ENCODE results near the gene DCXR. TPM values are rescaled to one million over a fixed set of nuclear protein-coding genes. Genes with fewer than 3 reads are reported as not detected.

The DCXR gene
- total and polyA plus RNA-seq, 10 of the 15 experiments (the other 5 are each of a cell fraction or from before 2014, with no cell fraction given): 12.3 to 139 (median 88.9) TPM

- peak; percentile 95 for TF ChIP-seq IRF3 (IDR thresholded peaks at IDR 0.05)
- TF ChIP-seq, protein P1, sequence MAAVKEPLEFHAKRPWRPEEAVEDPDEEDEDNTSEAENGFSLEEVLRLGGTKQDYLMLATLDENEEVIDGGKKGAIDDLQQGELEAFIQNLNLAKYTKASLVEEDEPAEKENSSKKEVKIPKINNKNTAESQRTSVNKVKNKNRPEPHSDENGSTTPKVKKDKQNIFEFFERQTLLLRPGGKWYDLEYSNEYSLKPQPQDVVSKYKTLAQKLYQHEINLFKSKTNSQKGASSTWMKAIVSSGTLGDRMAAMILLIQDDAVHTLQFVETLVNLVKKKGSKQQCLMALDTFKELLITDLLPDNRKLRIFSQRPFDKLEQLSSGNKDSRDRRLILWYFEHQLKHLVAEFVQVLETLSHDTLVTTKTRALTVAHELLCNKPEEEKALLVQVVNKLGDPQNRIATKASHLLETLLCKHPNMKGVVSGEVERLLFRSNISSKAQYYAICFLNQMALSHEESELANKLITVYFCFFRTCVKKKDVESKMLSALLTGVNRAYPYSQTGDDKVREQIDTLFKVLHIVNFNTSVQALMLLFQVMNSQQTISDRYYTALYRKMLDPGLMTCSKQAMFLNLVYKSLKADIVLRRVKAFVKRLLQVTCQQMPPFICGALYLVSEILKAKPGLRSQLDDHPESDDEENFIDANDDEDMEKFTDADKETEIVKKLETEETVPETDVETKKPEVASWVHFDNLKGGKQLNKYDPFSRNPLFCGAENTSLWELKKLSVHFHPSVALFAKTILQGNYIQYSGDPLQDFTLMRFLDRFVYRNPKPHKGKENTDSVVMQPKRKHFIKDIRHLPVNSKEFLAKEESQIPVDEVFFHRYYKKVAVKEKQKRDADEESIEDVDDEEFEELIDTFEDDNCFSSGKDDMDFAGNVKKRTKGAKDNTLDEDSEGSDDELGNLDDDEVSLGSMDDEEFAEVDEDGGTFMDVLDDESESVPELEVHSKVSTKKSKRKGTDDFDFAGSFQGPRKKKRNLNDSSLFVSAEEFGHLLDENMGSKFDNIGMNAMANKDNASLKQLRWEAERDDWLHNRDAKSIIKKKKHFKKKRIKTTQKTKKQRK (IDR thresholded peaks at IDR 0.05; ENCODE audit: low read depth, low read length): peak; percentile 75
- TF ChIP-seq RB1 (IDR thresholded peaks at IDR 0.05; ENCODE audit: borderline replicate concordance): peak; percentile 72
- no peak for TF ChIP-seq SMAD5 (IDR thresholded peaks at IDR 0.05; ENCODE audit: low read depth)
- peak; percentile 83 for TF ChIP-seq CHD2 (IDR thresholded peaks at IDR 0.05; ENCODE audit: borderline replicate concordance, low read depth, low read length)
- no peak for TF ChIP-seq MXI1 (IDR thresholded peaks at IDR 0.05; ENCODE audit: low read depth, low read length)
- no peak for TF ChIP-seq NR2C2 (IDR thresholded peaks at IDR 0.05; ENCODE audit: borderline replicate concordance, control insufficient read depth, insufficient read length, low read depth)
- TF ChIP-seq CREB1 (IDR thresholded peaks at IDR 0.05; ENCODE audit: low read depth): peak; percentile 84
- TF ChIP-seq, protein P2, sequence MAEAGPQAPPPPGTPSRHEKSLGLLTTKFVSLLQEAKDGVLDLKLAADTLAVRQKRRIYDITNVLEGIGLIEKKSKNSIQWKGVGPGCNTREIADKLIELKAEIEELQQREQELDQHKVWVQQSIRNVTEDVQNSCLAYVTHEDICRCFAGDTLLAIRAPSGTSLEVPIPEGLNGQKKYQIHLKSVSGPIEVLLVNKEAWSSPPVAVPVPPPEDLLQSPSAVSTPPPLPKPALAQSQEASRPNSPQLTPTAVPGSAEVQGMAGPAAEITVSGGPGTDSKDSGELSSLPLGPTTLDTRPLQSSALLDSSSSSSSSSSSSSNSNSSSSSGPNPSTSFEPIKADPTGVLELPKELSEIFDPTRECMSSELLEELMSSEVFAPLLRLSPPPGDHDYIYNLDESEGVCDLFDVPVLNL (IDR thresholded peaks at IDR 0.05; ENCODE audit: low read depth, low read length): peak; percentile 64
- TF ChIP-seq NFYB (IDR thresholded peaks at IDR 0.05; ENCODE audit: insufficient read depth, low read depth, low read length): peak; percentile 90
- no peak for TF ChIP-seq BACH1 (IDR thresholded peaks at IDR 0.05; ENCODE audit: borderline replicate concordance)
- peak; percentile 64 for TF ChIP-seq FOS (IDR thresholded peaks at IDR 0.05; ENCODE audit: borderline replicate concordance, extremely low read depth, insufficient read length)
These were observed 14.5 kb downstream of the DCXR start, which contains the start of gene LRRC45 (continued) for GRCh38 chr17:82022981-82023446.
